ENCODE measurements around the gene RBM20.

DNA sequence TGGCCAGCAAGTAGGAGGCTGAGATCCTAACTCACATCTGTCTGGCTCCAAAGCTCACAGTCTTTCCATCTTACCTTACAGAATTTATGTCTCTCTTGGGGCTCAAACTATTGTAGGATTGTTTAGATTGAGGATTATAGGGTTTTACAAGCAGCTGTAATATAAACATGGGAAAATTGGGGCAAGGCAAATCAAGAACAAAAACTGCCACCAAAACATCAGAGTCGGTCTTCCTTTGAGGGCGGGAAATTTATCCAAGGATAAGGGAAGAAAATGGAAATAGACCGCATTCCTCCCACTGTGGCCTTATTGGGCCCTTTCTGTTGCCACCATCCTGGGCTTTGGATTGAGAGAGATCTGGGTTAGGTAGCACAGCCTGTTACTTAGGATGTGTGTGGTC lies 22.5 kb downstream of the RBM20 start:
- TF ChIP-seq, protein P1, sequence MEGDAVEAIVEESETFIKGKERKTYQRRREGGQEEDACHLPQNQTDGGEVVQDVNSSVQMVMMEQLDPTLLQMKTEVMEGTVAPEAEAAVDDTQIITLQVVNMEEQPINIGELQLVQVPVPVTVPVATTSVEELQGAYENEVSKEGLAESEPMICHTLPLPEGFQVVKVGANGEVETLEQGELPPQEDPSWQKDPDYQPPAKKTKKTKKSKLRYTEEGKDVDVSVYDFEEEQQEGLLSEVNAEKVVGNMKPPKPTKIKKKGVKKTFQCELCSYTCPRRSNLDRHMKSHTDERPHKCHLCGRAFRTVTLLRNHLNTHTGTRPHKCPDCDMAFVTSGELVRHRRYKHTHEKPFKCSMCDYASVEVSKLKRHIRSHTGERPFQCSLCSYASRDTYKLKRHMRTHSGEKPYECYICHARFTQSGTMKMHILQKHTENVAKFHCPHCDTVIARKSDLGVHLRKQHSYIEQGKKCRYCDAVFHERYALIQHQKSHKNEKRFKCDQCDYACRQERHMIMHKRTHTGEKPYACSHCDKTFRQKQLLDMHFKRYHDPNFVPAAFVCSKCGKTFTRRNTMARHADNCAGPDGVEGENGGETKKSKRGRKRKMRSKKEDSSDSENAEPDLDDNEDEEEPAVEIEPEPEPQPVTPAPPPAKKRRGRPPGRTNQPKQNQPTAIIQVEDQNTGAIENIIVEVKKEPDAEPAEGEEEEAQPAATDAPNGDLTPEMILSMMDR (IDR thresholded peaks at IDR 0.05) = no peak
- no peak for TF ChIP-seq POLR2A (IDR thresholded peaks at IDR 0.05)

Measured in breast epithelium (tissue), 3 donors.